Activated naive CD4-positive, alpha-beta T cell treated with anti-CD3 and anti-CD28 coated beads for 36 hours (primary cell): ENCODE measurements around the gene CALML3. TPM values are rescaled to one million over a fixed set of nuclear protein-coding genes. Genes with fewer than 3 reads are reported as not detected.

Experiments used
- CTCF ChIA-PET: fragments of 350-600 bp; sonication (Branson Sonifier 250); formaldehyde crosslinking; loops from one replicate; lab custom pipeline; 2021; ENCODE audit warnings: antibody characterized with exemption; lab: Charles Lee
- DNase-seq: peaks from one replicate; pipeline ENCODE4 v3.0.0-alpha.2; 2020
- H3K27ac Mint-ChIP-seq: one replicate; pipeline ENCODE4 v1.8.0; 2021; ENCODE audit warnings: mild to moderate bottlenecking, mixed read lengths
- H3K27me3 Mint-ChIP-seq: one replicate; pipeline ENCODE4 v1.8.0; 2021; ENCODE audit warnings: low read depth, mixed read lengths
- H3K36me3 Mint-ChIP-seq: one replicate; pipeline ENCODE4 v1.8.0; 2021; ENCODE audit warnings: low read depth, mixed read lengths
- H3K4me1 Mint-ChIP-seq: one replicate; pipeline ENCODE4 v1.8.0; 2021; ENCODE audit warnings: low read depth, mixed read lengths
- H3K4me3 Mint-ChIP-seq: one replicate; pipeline ENCODE4 v1.8.0; 2021; ENCODE audit warnings: mild to moderate bottlenecking, moderate library complexity, mixed read lengths
- H3K9me3 Mint-ChIP-seq: one replicate; pipeline ENCODE4 v1.8.0; 2021; ENCODE audit warnings: mixed read lengths
- intact Hi-C: fragments of 100-400 bp; cut with micrococcal nuclease; formaldehyde crosslinking; loops from one replicate; pipeline ENCODE4 v1.15.1; 2023
- total RNA-seq, 2 experiments: library from RNA; stranded (reverse); gene quantifications; one replicate each; pipeline ENCODE4 v1.2.3, GENCODE V29; 2021

CALML3 gene
- total RNA-seq, 2 experiments from 2014 or later: not detected

GRCh38 chr10:5560817-5561703 lies 36.3 kb downstream of the CALML3 start:
- intact Hi-C loops: no loop called here
- Mint-ChIP-seq H3K9me3 (no peaks in the 10 kb centered on the region), H3K36me3 (no peaks in the 10 kb centered on the region), H3K27ac (no peak overlapping the region), H3K27me3 (no peaks in the 10 kb centered on the region), H3K4me1 (peaks cover 32% of the 10 kb centered on the region), H3K4me3 (no peak overlapping the region)
- DNase-seq: peak; percentile 2
- CTCF ChIA-PET: no interaction called here

- Mint-ChIP-seq H3K36me3 (no peaks in the 10 kb centered on the region), H3K27me3 (no peaks in the 10 kb centered on the region), H3K4me3 (no peak overlapping the region), H3K4me1 (peaks cover 40% of the 10 kb centered on the region), H3K27ac (no peak overlapping the region), H3K9me3 (no peaks in the 10 kb centered on the region)
- DNase-seq: peak; percentile 3
- CTCF ChIA-PET: interaction anchor here (0.6 kb wide), 1 partner anchor 28 kb away, joined by 3 read pairs; no protein-coding TSS in a partner anchor
- intact Hi-C loops: no loop called here
Measured at GRCh38 chr10:5561704-5562645, 37.2 kb downstream of the CALML3 start.

DNA sequence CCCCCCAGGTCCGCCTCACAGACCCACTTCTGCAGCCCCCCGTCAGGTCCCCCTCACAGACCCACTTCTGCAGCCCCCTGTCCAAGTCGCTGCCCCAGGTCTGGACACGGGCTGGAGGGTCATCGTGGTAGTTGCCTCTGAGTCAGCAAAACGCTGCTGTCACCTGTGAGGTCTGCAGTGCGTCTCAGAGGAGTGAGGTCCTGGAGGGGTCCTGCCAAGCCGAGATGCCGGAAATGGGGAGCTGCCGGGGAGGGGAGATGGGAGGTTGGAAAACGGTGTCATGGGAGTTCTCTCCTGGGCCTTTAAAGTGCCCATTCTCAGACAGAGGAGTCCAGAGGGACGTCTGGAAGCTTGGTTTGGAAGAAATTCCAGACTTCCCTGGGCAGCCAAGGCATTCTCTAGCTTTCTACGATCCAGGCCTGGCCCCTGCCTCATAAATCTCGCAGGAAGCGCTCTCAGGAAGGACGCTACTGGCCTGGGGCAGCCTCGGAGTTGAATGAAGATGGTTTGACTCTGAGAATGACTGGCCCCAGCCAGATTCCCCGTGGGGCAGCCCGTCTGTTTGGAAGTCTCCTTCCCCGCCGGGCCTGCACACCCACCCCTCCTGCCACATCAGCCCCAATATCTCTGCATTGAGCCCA lies 38.7 kb downstream of the CALML3 start:
- Mint-ChIP-seq H3K4me1 (peaks cover 40% of the 10 kb centered on the region), H3K36me3 (no peaks in the 10 kb centered on the region), H3K27me3 (no peaks in the 10 kb centered on the region), H3K27ac (no peak overlapping the region), H3K4me3 (no peak overlapping the region), H3K9me3 (no peaks in the 10 kb centered on the region)
- CTCF ChIA-PET: interaction anchor here (1.4 kb wide), 1 partner anchor 9 kb away, joined by 5 read pairs; no protein-coding TSS in a partner anchor
- peak; percentile 2 for DNase-seq
- intact Hi-C loops: no loop called here

DNA sequence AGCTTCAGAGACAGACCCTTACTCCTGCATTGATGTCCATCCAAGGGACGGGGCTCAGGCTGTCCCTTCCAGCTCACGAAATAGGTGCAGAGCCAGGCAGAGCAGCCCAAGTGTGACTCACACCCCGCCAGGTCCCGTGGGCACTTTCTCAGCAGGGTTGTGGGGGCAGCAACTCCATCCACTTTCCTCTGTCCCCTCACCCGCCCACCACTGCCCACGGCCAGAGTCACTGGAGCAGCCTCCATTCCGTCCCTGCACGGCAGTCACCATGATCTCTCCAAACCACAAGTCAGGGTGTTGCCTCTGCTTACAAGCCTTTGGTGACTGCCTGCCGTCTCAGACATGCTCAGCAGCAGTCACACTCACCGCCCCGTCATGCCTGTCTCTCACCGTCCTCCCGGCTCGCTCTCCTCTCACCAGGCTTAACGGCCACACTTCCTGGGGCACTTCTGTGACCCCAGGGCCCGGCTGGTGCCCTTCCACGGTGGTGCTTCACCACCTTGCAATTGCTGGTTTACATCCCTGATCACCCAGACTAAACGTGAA lies 39.3 kb downstream of the CALML3 start:
- Mint-ChIP-seq H3K9me3 (no peaks in the 10 kb centered on the region), H3K36me3 (no peaks in the 10 kb centered on the region), H3K4me3 (peak overlapping the region; percentile 59), H3K27me3 (no peaks in the 10 kb centered on the region), H3K4me1 (peaks cover 40% of the 10 kb centered on the region), H3K27ac (peak overlapping the region; percentile 79)
- intact Hi-C loops: loop anchor here (1.0 kb wide), 1 partner anchor 12 kb away; no protein-coding TSS in a partner anchor
- CTCF ChIA-PET: interaction anchor here (1.4 kb wide), 1 partner anchor 9 kb away, joined by 5 read pairs; no protein-coding TSS in a partner anchor
- DNase-seq: peak; percentile 72

DNA sequence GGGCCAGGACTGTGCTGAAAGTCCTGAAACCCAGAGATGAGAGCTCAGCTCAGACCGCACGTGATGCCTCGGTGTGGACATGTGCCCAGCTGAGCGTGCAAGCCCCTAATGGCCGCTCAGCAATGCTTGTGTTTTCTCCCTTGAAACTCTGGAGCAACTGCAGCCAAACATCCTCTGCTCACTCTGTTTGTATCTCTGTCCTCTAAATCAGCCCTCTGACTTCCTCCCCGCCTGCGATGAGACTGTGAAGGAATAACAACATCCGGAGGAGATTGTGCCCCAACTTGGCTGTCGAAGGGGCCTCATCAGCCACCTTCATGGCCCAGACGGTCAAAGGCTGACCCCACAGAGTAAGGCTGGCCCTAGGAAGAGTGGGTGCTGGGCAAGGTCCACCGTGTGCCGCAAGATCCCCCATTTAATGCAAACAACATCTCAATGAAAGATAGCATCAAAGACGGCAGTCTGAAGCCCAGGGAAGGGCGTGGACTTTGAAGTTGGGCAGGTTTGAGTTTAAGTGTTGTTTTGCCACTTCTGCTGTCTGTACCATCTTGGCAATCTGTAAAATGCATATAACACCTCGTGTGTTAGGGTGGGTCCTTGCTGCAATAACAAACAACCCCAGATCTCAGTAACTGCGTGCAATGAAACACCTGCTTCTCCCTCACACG lies 39.9 kb downstream of the CALML3 start:
- Mint-ChIP-seq H3K9me3 (no peaks in the 10 kb centered on the region), H3K4me1 (peaks cover 38% of the 10 kb centered on the region), H3K4me3 (peak overlapping the region; percentile 59), H3K27ac (peak overlapping the region; percentile 79), H3K36me3 (no peaks in the 10 kb centered on the region), H3K27me3 (no peaks in the 10 kb centered on the region)
- intact Hi-C loops: loop anchor here (1.0 kb wide), 1 partner anchor 12 kb away; no protein-coding TSS in a partner anchor
- CTCF ChIA-PET: interaction anchor here (5.0 kb wide), 1 partner anchor 58 kb away, joined by 14 read pairs; no protein-coding TSS in a partner anchor
- DNase-seq: peak; percentile 48

DNA sequence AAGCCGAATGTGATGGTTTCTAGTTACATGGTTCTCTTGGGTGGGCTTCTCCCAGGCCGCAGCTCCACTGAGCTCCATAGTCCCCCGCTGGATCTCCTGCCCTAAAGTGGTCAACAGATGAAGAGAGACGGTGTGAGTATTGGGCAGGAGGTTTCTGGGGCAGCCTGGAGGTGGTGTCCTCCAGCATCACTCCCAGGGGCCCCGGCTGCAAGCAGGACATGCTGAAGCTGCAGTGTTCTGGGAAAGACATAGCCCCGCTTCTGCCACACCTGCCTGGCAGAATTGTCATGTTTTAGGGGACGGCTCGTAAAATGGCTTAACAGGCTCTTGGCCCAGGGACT lies 40.4 kb downstream of the CALML3 start:
- no peak overlapping the region for H3K27ac Mint-ChIP-seq
- CTCF ChIA-PET: interaction anchor here (1.2 to 5.0 kb wide), 2 partner anchors 17 to 58 kb away, joined by 4 to 14 read pairs; no protein-coding TSS in a partner anchor
- intact Hi-C loops: no loop called here
- H3K4me3 Mint-ChIP-seq: no peak overlapping the region
- no peaks in the 10 kb centered on the region for H3K27me3 Mint-ChIP-seq
- no peaks in the 10 kb centered on the region for H3K36me3 Mint-ChIP-seq
- no peaks in the 10 kb centered on the region for H3K9me3 Mint-ChIP-seq
- no peak for DNase-seq
- peaks cover 34% of the 10 kb centered on the region for H3K4me1 Mint-ChIP-seq

GRCh38 chr10:5565671-5566581 lies 41.2 kb downstream of the CALML3 start:
- no peak overlapping the region for H3K4me3 Mint-ChIP-seq
- no peaks in the 10 kb centered on the region for H3K9me3 Mint-ChIP-seq
- H3K27ac Mint-ChIP-seq: no peak overlapping the region
- H3K27me3 Mint-ChIP-seq: no peaks in the 10 kb centered on the region
- CTCF ChIA-PET: interaction anchor here (0.8 to 5.0 kb wide), 3 partner anchors 17 to 57 kb away, joined by 4 to 14 read pairs (median 4); no protein-coding TSS in a partner anchor
- no peaks in the 10 kb centered on the region for H3K36me3 Mint-ChIP-seq
- intact Hi-C loops: no loop called here
- H3K4me1 Mint-ChIP-seq: peaks cover 33% of the 10 kb centered on the region
- peak; percentile 12 for DNase-seq

DNA sequence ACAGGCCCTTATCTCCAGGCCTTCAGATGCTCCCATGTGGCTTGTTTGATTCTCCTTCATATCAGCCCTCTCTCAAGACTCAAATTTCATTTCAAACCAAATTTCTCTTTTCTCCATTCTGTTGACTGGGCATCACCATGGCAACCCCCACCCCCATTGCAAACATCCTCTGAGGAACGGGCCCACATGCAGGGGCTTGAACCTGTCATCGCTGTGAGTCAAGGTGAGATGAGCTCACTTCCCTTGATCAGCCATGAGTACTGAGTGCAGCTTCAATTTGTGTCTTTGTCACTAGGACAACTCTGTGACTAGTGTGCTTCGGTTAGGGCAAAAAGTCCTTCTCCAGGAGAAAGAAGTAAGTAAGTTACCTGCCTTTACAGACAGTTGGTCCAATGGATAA lies 41.9 kb downstream of the CALML3 start:
- no peaks in the 10 kb centered on the region for H3K9me3 Mint-ChIP-seq

GRCh38 chr10:5567477-5567876 lies 42.7 kb downstream of the CALML3 start:
- H3K9me3 Mint-ChIP-seq: no peaks in the 10 kb centered on the region
- H3K27ac Mint-ChIP-seq: no peak overlapping the region
- CTCF ChIA-PET: interaction anchor here (1.0 to 5.0 kb wide), 2 partner anchors 19 to 56 kb away, joined by 3 to 14 read pairs; no protein-coding TSS in a partner anchor
- no peak overlapping the region for H3K4me3 Mint-ChIP-seq
- H3K4me1 Mint-ChIP-seq: peaks cover 33% of the 10 kb centered on the region
- H3K27me3 Mint-ChIP-seq: no peaks in the 10 kb centered on the region
- no peak for DNase-seq
- intact Hi-C loops: no loop called here
- no peaks in the 10 kb centered on the region for H3K36me3 Mint-ChIP-seq

More for the DNA sequence above, 41.9 kb downstream of the CALML3 start:
- intact Hi-C loops: no loop called here
- H3K4me1 Mint-ChIP-seq: peaks cover 33% of the 10 kb centered on the region
- peak; percentile 55 for DNase-seq
- no peaks in the 10 kb centered on the region for H3K27me3 Mint-ChIP-seq
- no peaks in the 10 kb centered on the region for H3K36me3 Mint-ChIP-seq
- CTCF ChIA-PET: interaction anchor here (0.8 to 5.0 kb wide), 3 partner anchors 18 to 56 kb away, joined by 4 to 14 read pairs (median 4); no protein-coding TSS in a partner anchor
- no peak overlapping the region for H3K27ac Mint-ChIP-seq
- H3K4me3 Mint-ChIP-seq: no peak overlapping the region

DNA sequence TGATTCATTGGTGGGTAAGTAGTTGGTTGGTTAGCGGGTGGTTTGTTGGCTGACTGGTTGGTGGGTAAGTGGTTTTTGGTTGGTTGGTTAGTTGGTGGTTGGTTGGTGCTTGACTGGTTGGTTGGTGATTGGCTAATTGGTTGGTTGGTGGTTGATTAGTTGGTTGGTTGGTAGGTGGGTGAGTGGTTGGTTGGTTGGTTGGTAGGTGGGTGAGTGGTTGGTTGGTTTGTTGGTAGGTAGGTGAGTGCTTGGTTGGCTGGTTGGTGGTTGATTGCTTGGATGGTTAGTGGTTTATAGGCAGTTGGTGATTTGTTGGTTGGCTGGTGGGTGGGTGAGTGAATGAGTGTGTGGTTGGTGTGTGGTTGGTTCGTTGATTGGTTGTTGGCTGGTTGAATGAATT lies 44.2 kb downstream of the CALML3 start:
- H3K36me3 Mint-ChIP-seq: no peaks in the 10 kb centered on the region
- no peak for DNase-seq
- CTCF ChIA-PET: interaction anchor here (5.0 kb wide), 1 partner anchor 54 kb away, joined by 14 read pairs; no protein-coding TSS in a partner anchor
- H3K4me1 Mint-ChIP-seq: peaks cover 27% of the 10 kb centered on the region
- no peaks in the 10 kb centered on the region for H3K27me3 Mint-ChIP-seq
- H3K4me3 Mint-ChIP-seq: no peak overlapping the region
- intact Hi-C loops: no loop called here
- H3K27ac Mint-ChIP-seq: no peak overlapping the region
- no peaks in the 10 kb centered on the region for H3K9me3 Mint-ChIP-seq
